GM12878 (cell line): Measurements from ENCODE around the gene BCKDHB. TPM values are rescaled to one million over a fixed set of nuclear protein-coding genes. Genes with fewer than 3 reads are reported as not detected.

Source experiments
- ATAC-seq: fragments of 200-7000 bp; cut with Tn5 transposase; 3 replicates; pipeline ENCODE4 v1.9.1; 2020; ENCODE audit warnings: mild to moderate bottlenecking, moderate library complexity
- BruUV-seq: library from RNA; stranded (reverse); fragments of 400-500 nt; replicated peaks from 2 replicates; lab custom pipeline; 2021; lab: Mats Ljungman, UMichigan
- CTCF ChIA-PET: fragments of 300-600 bp; sonication (Branson Sonifier 250); formaldehyde crosslinking; extraction: SDS; loops from one replicate; lab custom pipeline; 2021; ENCODE audit warnings: inconsistent platforms; lab: Yijun Ruan, JAX
- POLR2A ChIA-PET: fragments of 350-600 bp; formaldehyde crosslinking; extraction: SDS; loops from one replicate; lab custom pipeline; 2021; ENCODE audit warnings: inconsistent platforms; lab: Charles Lee
- RAD21 ChIA-PET: fragments of 300-600 bp; sonication (Branson Sonifier 250); formaldehyde crosslinking; loops from one replicate; lab custom pipeline; 2023; ENCODE audit warnings: antibody characterized with exemption; ENCODE audit not compliant: unreplicated experiment; lab: Charles Lee
- SMC1A ChIA-PET: fragments of 300-600 bp; sonication (Branson Sonifier 250); formaldehyde crosslinking; loops from one replicate; lab custom pipeline; 2023; ENCODE audit not compliant: unreplicated experiment, uncharacterized antibody; lab: Charles Lee
- DNase-seq: peaks from one replicate; pipeline ENCODE4 v3.0.0-alpha.2; 2011; ENCODE audit warnings: low read depth, low spot score
- FAIRE-seq: peaks from 3 replicates; lab custom pipeline; 2011; peaks lifted over from hg19 to GRCh38; lab: Jason Lieb, UNC
- H2AFZ ChIP-seq: 2 replicates; pipeline ENCODE4 v1.6.0; 2011; ENCODE audit warnings: low read depth, low read length, control low read depth; ENCODE audit not compliant: control insufficient read depth
- H3K27ac ChIP-seq: 2 replicates; pipeline ENCODE4 v1.5.1; 2011; ENCODE audit warnings: control low read depth; ENCODE audit not compliant: control insufficient read depth, insufficient read depth
- H3K27me3 ChIP-seq, 2 experiments: replicated peaks in 1 of 2; 2 replicates each; pipeline versions ENCODE4 v1.6.0 to v1.6.1; 2011; ENCODE audit warnings: low read length in 1 of 2; ENCODE audit not compliant: control insufficient read depth in 2 of 2, insufficient read depth in 2 of 2
- H3K36me3 ChIP-seq, 2 experiments: 2 replicates each; pipeline ENCODE4 v1.5.1; 2011; ENCODE audit warnings: low read length in 1 of 2; ENCODE audit not compliant: control insufficient read depth in 2 of 2, insufficient read depth in 2 of 2
- H3K4me1 ChIP-seq: 2 replicates; pipeline ENCODE4 v1.6.1; 2011; ENCODE audit warnings: mild to moderate bottlenecking, low read length, moderate library complexity, mixed read lengths; ENCODE audit not compliant: control insufficient read depth, insufficient read depth
- H3K4me2 ChIP-seq: 2 replicates; pipeline ENCODE4 v1.6.0; 2011; ENCODE audit warnings: control low read depth; ENCODE audit not compliant: control insufficient read depth, insufficient read depth
- H3K4me3 ChIP-seq: fragments of 200-600 bp; sonication (generic); 2 replicates; pipeline ENCODE4 v1.5.1; 2016
- H3K79me2 ChIP-seq: 2 replicates; pipeline ENCODE4 v1.6.0; 2011; ENCODE audit warnings: low read length; ENCODE audit not compliant: control insufficient read depth, insufficient read depth
- H3K9ac ChIP-seq: 2 replicates; pipeline ENCODE4 v1.8.0; 2011; ENCODE audit warnings: low read length, control low read depth, mixed read lengths; ENCODE audit not compliant: control insufficient read depth, insufficient read depth
- H3K9me3 ChIP-seq: replicated peaks from 3 replicates; pipeline ENCODE4 v1.5.1; 2011; ENCODE audit warnings: mild to moderate bottlenecking, low read length; ENCODE audit not compliant: control insufficient read depth, insufficient read depth
- H4K20me1 ChIP-seq: 2 replicates; pipeline ENCODE4 v1.6.0; 2011; ENCODE audit not compliant: control insufficient read depth, insufficient read depth
- BACH1 ChIP-seq: fragments of 450-650 bp; IDR thresholded peaks from 2 replicates; pipeline ENCODE4 v1.6.1; 2017; ENCODE audit warnings: mild to moderate bottlenecking, borderline replicate concordance
- GABPA ChIP-seq: IDR thresholded peaks from 2 replicates; pipeline ENCODE4 v1.6.1; 2014; ENCODE audit warnings: antibody characterized with exemption, low read depth, mild to moderate bottlenecking, inconsistent platforms
- NFIC ChIP-seq: IDR thresholded peaks from 2 replicates; pipeline ENCODE4 v1.6.1; 2012; ENCODE audit warnings: low read depth, mild to moderate bottlenecking, inconsistent platforms, low read length, moderate library complexity
- SUZ12 ChIP-seq: fragments of 200-600 bp; sonication (generic); IDR thresholded peaks from one replicate; pipeline ENCODE4 v1.6.1; 2018; ENCODE audit warnings: antibody characterized with exemption, mild to moderate bottlenecking; ENCODE audit not compliant: unreplicated experiment
- ZBED1 ChIP-seq: IDR thresholded peaks from 2 replicates; pipeline ENCODE4 v1.6.1; 2016; ENCODE audit warnings: borderline replicate concordance
- ZNF274 ChIP-seq: IDR thresholded peaks from one replicate; pipeline ENCODE4 v1.8.0; 2011; ENCODE audit not compliant: insufficient read length, insufficient read depth
- WGBS: methylation state at CpG from one replicate; pipeline ENCODE4 v1.1.6; 2016; ENCODE audit warnings: low lambda C conversion rate; ENCODE audit not compliant: insufficient replicate concordance, insufficient coverage; ENCODE audit errors: missing lambda C conversion rate; 5-methylcytosine and 5-hydroxymethylcytosine counted together
- in situ Hi-C: fragments of 300-500 bp; cut with MboI; formaldehyde crosslinking; loops from 9 replicates; pipeline ENCODE4 v1.14.3; 2018; ENCODE audit warnings: mixed read lengths
- intact Hi-C: fragments of 100-400 bp; cut with micrococcal nuclease; formaldehyde crosslinking; loops from one replicate; pipeline ENCODE4 v1.14.2; 2022; ENCODE audit not compliant: unreplicated experiment
- polyA plus RNA-seq, 11 experiments: library from polyadenylated mRNA; depleted of rRNA in 4 of 11; unstranded in 6 of 11; stranded (reverse) in 5 of 11; fragments of >200 nt; fragmentation: Nextera tagmentation in 4 of 11; fragmentation: Illumina TruSeq in 1 of 11; extraction: Ambion mirVana in 4 of 11; extraction: Trizol in 1 of 11; gene quantifications; 1 replicate in 1 of 11; 2 replicates in 10 of 11; pipeline versions ENCODE4 v1.2.1 to v1.2.3, GENCODE V29; 2011 to 2016; ENCODE audit warnings: inconsistent platforms in 2 of 11, missing spikeins in 2 of 11, low read depth in 1 of 11
- total RNA-seq, 4 experiments: library from RNA; depleted of rRNA in 3 of 4; stranded (reverse); fragments of >200 nt in 3 of 4; fragmentation: Illumina TruSeq in 1 of 4; extraction: Trizol in 1 of 4; gene quantifications; 2 replicates each; pipeline versions ENCODE4 v1.2.1 to v1.2.3, GENCODE V29; 2013 to 2021
- TF ChIP-seq, protein P1 (sequence below), 3 experiments: IDR thresholded peaks in 2 of 3; conservative IDR thresholded peaks in 1 of 3; 2 replicates each; pipeline ENCODE4 v1.5.1; 2011; ENCODE audit warnings: low read depth in 3 of 3, low read length in 3 of 3, mild to moderate bottlenecking in 3 of 3, control low read depth in 2 of 3, moderate library complexity in 2 of 3, inconsistent platforms in 1 of 3, mixed read lengths in 1 of 3; ENCODE audit not compliant: control insufficient read depth in 2 of 3, insufficient read depth in 1 of 3; ENCODE audit errors: extremely low read depth in 1 of 3
- TF ChIP-seq, protein P2 (sequence below): fragments of 450-650 bp; formaldehyde crosslinking; IDR thresholded peaks from 2 replicates; pipeline ENCODE4 v1.5.0; 2022; ENCODE audit warnings: mild to moderate bottlenecking, missing genetic modification characterization
- TF ChIP-seq, protein P3 (sequence below): fragments of 450-650 bp; IDR thresholded peaks from 2 replicates; pipeline ENCODE4 v1.6.1; 2017; ENCODE audit warnings: low read depth, mild to moderate bottlenecking, moderate library complexity

Gene BCKDHB
- total and polyA plus RNA-seq, 10 of the 15 experiments (the other 5 are each of a cell fraction or from before 2014, with no cell fraction given) = 12.9 to 57.1 (median 25.3) TPM

DNA sequence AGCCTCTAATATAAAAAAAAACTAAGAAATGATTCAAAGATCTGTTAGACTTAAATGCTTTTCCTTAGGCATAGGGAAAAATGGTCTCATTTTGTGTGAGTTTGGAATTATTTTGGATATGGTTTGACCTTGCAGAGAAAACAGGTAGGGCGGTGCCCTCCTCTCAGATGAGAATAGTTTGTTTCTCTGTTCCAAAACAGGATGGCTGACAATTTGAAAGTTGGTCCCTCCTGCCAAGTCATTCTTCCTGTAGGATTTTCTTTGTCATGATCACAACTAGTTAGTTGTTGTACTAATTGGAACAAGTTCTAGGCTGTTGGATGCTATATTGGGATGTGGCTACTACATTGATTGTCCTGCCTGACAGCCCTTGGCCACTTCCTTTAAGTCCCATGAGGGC, 108.6 kb downstream of the BCKDHB start:
- RAD21 ChIA-PET = interaction anchor here (0.7 to 2.7 kb wide), 10 partner anchors 10 to 391 kb away, joined by 3 to 11 read pairs (median 4); partner anchors contain the start of gene BCKDHB
- intact Hi-C loops (loop anchor here (10.0 kb wide), 5 partner anchors 260 to 1790 kb away; partner anchors contain the start of gene TENT5A), in situ Hi-C loops (loop anchor here (25.0 kb wide), 1 partner anchor 1797 kb away; no protein-coding TSS in a partner anchor)
- no peaks in the 10 kb centered on the region for H4K20me1 ChIP-seq
- no peak overlapping the region for H3K9ac ChIP-seq
- no peak overlapping the region for H2AFZ ChIP-seq
- POLR2A ChIA-PET = interaction anchor here (1.3 kb wide), 1 partner anchor 22 kb away, joined by 3 read pairs; no protein-coding TSS in a partner anchor
- H3K4me2 ChIP-seq = no peak overlapping the region
- DNase-seq (no peak), ATAC-seq (no peak), FAIRE-seq (no peak)
- BruUV-seq = no TSS peak
- no peaks in the 10 kb centered on the region for H3K27me3 ChIP-seq
- SMC1A ChIA-PET = interaction anchor here (0.6 to 2.9 kb wide), 9 partner anchors 12 to 1962 kb away, joined by 3 to 19 read pairs (median 3); no protein-coding TSS in a partner anchor
- H3K36me3 ChIP-seq = no peaks in the 10 kb centered on the region
- H3K4me1 ChIP-seq = peaks cover 3% of the 10 kb centered on the region
- 100% methylated on average over 1 of the region's 1 CpG for WGBS
- CTCF ChIA-PET = interaction anchor here (0.6 to 2.1 kb wide), 26 partner anchors 10 to 1825 kb away, joined by 3 to 19 read pairs (median 4); no protein-coding TSS in a partner anchor
- no peaks in the 10 kb centered on the region for H3K9me3 ChIP-seq
- H3K27ac ChIP-seq = no peak overlapping the region
- no peaks in the 10 kb centered on the region for H3K79me2 ChIP-seq
- TF ChIP-seq NFIC = no peak
- H3K4me3 ChIP-seq = no peak overlapping the region

DNA sequence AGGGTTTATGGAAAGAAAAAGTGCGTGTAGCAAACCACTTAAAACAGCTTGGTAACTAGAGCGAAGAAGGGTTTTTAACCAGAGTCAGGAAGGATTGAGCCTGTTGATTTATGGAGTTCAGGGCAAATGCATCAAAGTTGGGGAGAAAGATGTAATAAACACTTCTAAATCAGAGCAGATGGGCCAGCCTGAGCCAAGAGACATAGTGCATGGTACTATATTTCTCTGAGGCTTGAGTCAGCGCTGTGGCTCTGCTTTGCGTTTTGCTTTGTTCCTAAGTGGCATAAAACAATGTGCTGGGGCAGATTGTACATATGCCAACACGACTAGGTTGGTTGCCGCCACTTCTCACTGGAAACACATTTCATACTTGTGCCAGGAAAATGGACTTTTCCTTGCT, 111.3 kb downstream of the BCKDHB start:
- FAIRE-seq = no peak
- SMC1A ChIA-PET = no interaction called here
- POLR2A ChIA-PET = no interaction called here
- intact Hi-C loops = loop anchor here (10.0 kb wide), 5 partner anchors 257 to 1787 kb away; partner anchors contain the start of gene TENT5A
- Histone ChIP-seq H3K27me3 (no peaks in the 10 kb centered on the region), H3K4me3 (no peak overlapping the region), H3K27ac (no peak overlapping the region), H4K20me1 (no peaks in the 10 kb centered on the region), H3K4me1 (no peaks in the 10 kb centered on the region), H3K9me3 (no peaks in the 10 kb centered on the region), H3K9ac (no peak overlapping the region), H2AFZ (no peak overlapping the region), H3K36me3 (no peaks in the 10 kb centered on the region), H3K4me2 (no peak overlapping the region), H3K79me2 (no peaks in the 10 kb centered on the region)
- CTCF ChIA-PET = no interaction called here
- in situ Hi-C loops = loop anchor here (25.0 kb wide), 1 partner anchor 1795 kb away; no protein-coding TSS in a partner anchor
- DNase-seq = no peak
- RAD21 ChIA-PET = no interaction called here
- 97% methylated on average over 6 of the region's 6 CpGs for WGBS
- ATAC-seq = no peak
- BruUV-seq = no TSS peak
- TF ChIP-seq SUZ12 = no peak
- TF ChIP-seq, protein P1, sequence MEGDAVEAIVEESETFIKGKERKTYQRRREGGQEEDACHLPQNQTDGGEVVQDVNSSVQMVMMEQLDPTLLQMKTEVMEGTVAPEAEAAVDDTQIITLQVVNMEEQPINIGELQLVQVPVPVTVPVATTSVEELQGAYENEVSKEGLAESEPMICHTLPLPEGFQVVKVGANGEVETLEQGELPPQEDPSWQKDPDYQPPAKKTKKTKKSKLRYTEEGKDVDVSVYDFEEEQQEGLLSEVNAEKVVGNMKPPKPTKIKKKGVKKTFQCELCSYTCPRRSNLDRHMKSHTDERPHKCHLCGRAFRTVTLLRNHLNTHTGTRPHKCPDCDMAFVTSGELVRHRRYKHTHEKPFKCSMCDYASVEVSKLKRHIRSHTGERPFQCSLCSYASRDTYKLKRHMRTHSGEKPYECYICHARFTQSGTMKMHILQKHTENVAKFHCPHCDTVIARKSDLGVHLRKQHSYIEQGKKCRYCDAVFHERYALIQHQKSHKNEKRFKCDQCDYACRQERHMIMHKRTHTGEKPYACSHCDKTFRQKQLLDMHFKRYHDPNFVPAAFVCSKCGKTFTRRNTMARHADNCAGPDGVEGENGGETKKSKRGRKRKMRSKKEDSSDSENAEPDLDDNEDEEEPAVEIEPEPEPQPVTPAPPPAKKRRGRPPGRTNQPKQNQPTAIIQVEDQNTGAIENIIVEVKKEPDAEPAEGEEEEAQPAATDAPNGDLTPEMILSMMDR (IDR thresholded peaks at IDR 0.05 in 2 of 3, conservative IDR thresholded peaks at IDR 0.05 in 1 of 3; ENCODE audit: control insufficient read depth in 2 of 3, extremely low read depth in 1 of 3, insufficient read depth in 1 of 3, low read depth in 3 of 3, low read length in 3 of 3) = no peak
- no peak for TF ChIP-seq GABPA
- TF ChIP-seq ZNF274 = no peak
- TF ChIP-seq ZBED1 = no peak
- TF ChIP-seq BACH1 = no peak
- TF ChIP-seq, protein P2, sequence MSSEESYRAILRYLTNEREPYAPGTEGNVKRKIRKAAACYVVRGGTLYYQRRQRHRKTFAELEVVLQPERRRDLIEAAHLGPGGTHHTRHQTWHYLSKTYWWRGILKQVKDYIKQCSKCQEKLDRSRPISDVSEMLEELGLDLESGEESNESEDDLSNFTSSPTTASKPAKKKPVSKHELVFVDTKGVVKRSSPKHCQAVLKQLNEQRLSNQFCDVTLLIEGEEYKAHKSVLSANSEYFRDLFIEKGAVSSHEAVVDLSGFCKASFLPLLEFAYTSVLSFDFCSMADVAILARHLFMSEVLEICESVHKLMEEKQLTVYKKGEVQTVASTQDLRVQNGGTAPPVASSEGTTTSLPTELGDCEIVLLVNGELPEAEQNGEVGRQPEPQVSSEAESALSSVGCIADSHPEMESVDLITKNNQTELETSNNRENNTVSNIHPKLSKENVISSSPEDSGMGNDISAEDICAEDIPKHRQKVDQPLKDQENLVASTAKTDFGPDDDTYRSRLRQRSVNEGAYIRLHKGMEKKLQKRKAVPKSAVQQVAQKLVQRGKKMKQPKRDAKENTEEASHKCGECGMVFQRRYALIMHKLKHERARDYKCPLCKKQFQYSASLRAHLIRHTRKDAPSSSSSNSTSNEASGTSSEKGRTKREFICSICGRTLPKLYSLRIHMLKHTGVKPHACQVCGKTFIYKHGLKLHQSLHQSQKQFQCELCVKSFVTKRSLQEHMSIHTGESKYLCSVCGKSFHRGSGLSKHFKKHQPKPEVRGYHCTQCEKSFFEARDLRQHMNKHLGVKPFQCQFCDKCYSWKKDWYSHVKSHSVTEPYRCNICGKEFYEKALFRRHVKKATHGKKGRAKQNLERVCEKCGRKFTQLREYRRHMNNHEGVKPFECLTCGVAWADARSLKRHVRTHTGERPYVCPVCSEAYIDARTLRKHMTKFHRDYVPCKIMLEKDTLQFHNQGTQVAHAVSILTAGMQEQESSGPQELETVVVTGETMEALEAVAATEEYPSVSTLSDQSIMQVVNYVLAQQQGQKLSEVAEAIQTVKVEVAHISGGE (CRISPR knock-in tag) = no peak
- TF ChIP-seq, protein P3, sequence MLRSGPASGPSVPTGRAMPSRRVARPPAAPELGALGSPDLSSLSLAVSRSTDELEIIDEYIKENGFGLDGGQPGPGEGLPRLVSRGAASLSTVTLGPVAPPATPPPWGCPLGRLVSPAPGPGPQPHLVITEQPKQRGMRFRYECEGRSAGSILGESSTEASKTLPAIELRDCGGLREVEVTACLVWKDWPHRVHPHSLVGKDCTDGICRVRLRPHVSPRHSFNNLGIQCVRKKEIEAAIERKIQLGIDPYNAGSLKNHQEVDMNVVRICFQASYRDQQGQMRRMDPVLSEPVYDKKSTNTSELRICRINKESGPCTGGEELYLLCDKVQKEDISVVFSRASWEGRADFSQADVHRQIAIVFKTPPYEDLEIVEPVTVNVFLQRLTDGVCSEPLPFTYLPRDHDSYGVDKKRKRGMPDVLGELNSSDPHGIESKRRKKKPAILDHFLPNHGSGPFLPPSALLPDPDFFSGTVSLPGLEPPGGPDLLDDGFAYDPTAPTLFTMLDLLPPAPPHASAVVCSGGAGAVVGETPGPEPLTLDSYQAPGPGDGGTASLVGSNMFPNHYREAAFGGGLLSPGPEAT = no peak
